ENCODE measurements around the gene RPS5. TPM values are rescaled to one million over a fixed set of nuclear protein-coding genes. Genes with fewer than 3 reads are reported as not detected.

RPS5 gene
- total RNA-seq, 4 donors from 2014 or later: 1,292 to 2,917 (median 1,952) TPM

Small RNAs within 50 kb of the gene (small RNA-seq; reads per million reads assigned to genes)
- gene MIR4754: 0 reads per million in 4 donors
- 0 to 0.60 (median 0.15) reads per million in 4 donors for gene RNA5SP473

Other genes starting within 250 kb of the RPS5 start
- 1 to 10 TPM; 3.0 to 6.7 (median 3.9) TPM for gene ZNF329, start 236.5 kb upstream of the RPS5 start, total RNA-seq
- 10 to 100 TPM; 20.4 to 28.6 (median 24.9) TPM for gene ZNF274, start 204.2 kb upstream of the RPS5 start, total RNA-seq
- 10 to 100 TPM; 19.1 to 53.4 (median 36.0) TPM for gene ZNF544, start 158.4 kb upstream of the RPS5 start, total RNA-seq
- 1 to 10 TPM; 3.5 to 6.7 (median 4.2) TPM for gene ZNF8, start 108.3 kb upstream of the RPS5 start, total RNA-seq
- 10 to 100 TPM; 24.7 to 42.0 (median 38.0) TPM for gene ERVK3-1, start 81.9 kb upstream of the RPS5 start, total RNA-seq
- 1 to 10 TPM; 2.2 to 3.2 (median 2.9) TPM for gene ZSCAN22, start 60.3 kb upstream of the RPS5 start, total RNA-seq
- gene A1BG, start 33.8 kb upstream of the RPS5 start, total RNA-seq: 10 to 100 TPM in 2 of 4 donors, 1 to 10 TPM in 1, not detected in 1; 1.1 to 25.1 (median 13.9) TPM
- gene ZNF497, start 24.5 kb upstream of the RPS5 start, total RNA-seq: 1 to 10 TPM in 3 of 4 donors, under 1 TPM in 1; 0.87 to 1.9 (median 1.4) TPM
- 1 to 10 TPM; 2.4 to 6.7 (median 3.3) TPM for gene ZNF837, start 6.2 kb upstream of the RPS5 start, total RNA-seq
- gene RNF225, start 8.4 kb downstream of the RPS5 start, total RNA-seq: 10 to 100 TPM in 2 of 4 donors, 1 to 10 TPM in 2; 5.0 to 30.5 (median 15.7) TPM
- gene ZNF584, start 21.4 kb downstream of the RPS5 start, total RNA-seq: 10 to 100 TPM in 2 of 4 donors, 1 to 10 TPM in 2; 8.5 to 13.4 (median 9.4) TPM
- 1 to 10 TPM; 2.0 to 5.3 (median 2.4) TPM for gene ZNF132, start 52.9 kb downstream of the RPS5 start, total RNA-seq
- 10 to 100 TPM in 1 of 4 donors, 1 to 10 TPM in 3; 6.5 to 10.1 (median 8.0) TPM for gene ZNF324B, start 64.4 kb downstream of the RPS5 start, total RNA-seq
- gene ZNF324, start 79.8 kb downstream of the RPS5 start, total RNA-seq: 10 to 100 TPM; 13.5 to 25.4 (median 20.2) TPM
- gene ZNF446, start 89.1 kb downstream of the RPS5 start, total RNA-seq: 10 to 100 TPM in 3 of 4 donors, 1 to 10 TPM in 1; 6.0 to 13.3 (median 12.1) TPM
- gene SLC27A5, start 124.7 kb downstream of the RPS5 start, total RNA-seq: 1 to 10 TPM; 1.9 to 5.3 (median 2.6) TPM
- gene ZBTB45, start 132.5 kb downstream of the RPS5 start, total RNA-seq: 10 to 100 TPM in 1 of 4 donors, 1 to 10 TPM in 3; 6.9 to 11.1 (median 8.3) TPM
- gene TRIM28, start 156.8 kb downstream of the RPS5 start, total RNA-seq: 100 to 1,000 TPM; 150 to 198 (median 179) TPM
- gene CHMP2A, start 167.8 kb downstream of the RPS5 start, total RNA-seq: 10 to 100 TPM; 76.5 to 99.5 (median 86.6) TPM
- gene UBE2M, start 171.3 kb downstream of the RPS5 start, total RNA-seq: 10 to 100 TPM; 22.0 to 37.4 (median 24.7) TPM
- 10 to 100 TPM; 11.8 to 30.9 (median 21.7) TPM for gene MZF1, start 186.1 kb downstream of the RPS5 start, total RNA-seq